ENCODE measurements around the gene GPD2. TPM values are rescaled to one million over a fixed set of nuclear protein-coding genes. Genes with fewer than 3 reads are reported as not detected.

GPD2 gene
- total RNA-seq, 3 donors from 2014 or later, result 28.8 to 104 (median 79.6) TPM

GRCh38 chr2:156430236-156430979 is 5.8 kb upstream of the GPD2 start:
- H3K9me3 ChIP-seq, result no peaks in the 10 kb centered on the region
- H3K4me1 ChIP-seq, result peaks cover 0 to 13% of the 10 kb centered on the region in 2 donors
- intact Hi-C loops (cut with DNase I; ENCODE audit: low total_unique reads), result no loop called here
- TF ChIP-seq POLR2AphosphoS5 (IDR thresholded peaks at IDR 0.05) (no peak), POLR2A (IDR thresholded peaks at IDR 0.05) (no peak), CTCF (IDR thresholded peaks at IDR 0.05) (no peak)
- no peaks in the 10 kb centered on the region for H3K36me3 ChIP-seq
- no peak overlapping the region for H3K4me3 ChIP-seq
- peak overlapping the region; percentile 69 to 75 for H3K27ac ChIP-seq
- DNase-seq (ENCODE audit: low spot score in 2 of 2), result no peak
- H3K27me3 ChIP-seq, result no peaks in the 10 kb centered on the region

GRCh38 chr2:156430980-156431358 is 5.2 kb upstream of the GPD2 start:
- TF ChIP-seq POLR2A (IDR thresholded peaks at IDR 0.05) (no peak), POLR2AphosphoS5 (IDR thresholded peaks at IDR 0.05) (no peak), CTCF (IDR thresholded peaks at IDR 0.05) (no peak)
- Histone ChIP-seq H3K4me1 (peaks cover 0 to 13% of the 10 kb centered on the region in 2 donors), H3K27ac (peak overlapping the region; percentile 69 to 75), H3K27me3 (no peaks in the 10 kb centered on the region), H3K4me3 (no peak overlapping the region), H3K36me3 (no peaks in the 10 kb centered on the region), H3K9me3 (no peaks in the 10 kb centered on the region)
- no peak for DNase-seq (ENCODE audit: low spot score in 2 of 2)
- intact Hi-C loops (cut with DNase I; ENCODE audit: low total_unique reads), result no loop called here

- Histone ChIP-seq H3K4me1 (peaks cover 5 to 13% of the 10 kb centered on the region in 2 donors), H3K36me3 (no peaks in the 10 kb centered on the region)
- DNase-seq (ENCODE audit: low spot score in 2 of 2), result no peak
Observed at GRCh38 chr2:156434461-156435291, 1.5 kb upstream of the GPD2 start.

GRCh38 chr2:156435396-156435717 is 822 bp upstream of the GPD2 start:
- Histone ChIP-seq H3K27me3 (no peaks in the 10 kb centered on the region), H3K9me3 (no peaks in the 10 kb centered on the region), H3K27ac (peak overlapping the region; percentile 98 to 99), H3K4me1 (peaks cover 5 to 11% of the 10 kb centered on the region in 2 donors), H3K4me3 (peak overlapping the region; percentile 68 to 74 (median 68)), H3K36me3 (no peaks in the 10 kb centered on the region)
- intact Hi-C loops (cut with DNase I; ENCODE audit: low total_unique reads), result no loop called here
- no peak for DNase-seq (ENCODE audit: low spot score in 2 of 2)
- TF ChIP-seq POLR2AphosphoS5 (IDR thresholded peaks at IDR 0.05) (no peak), POLR2A (IDR thresholded peaks at IDR 0.05) (no peak)

More at GRCh38 chr2:156434461-156435291, 1.5 kb upstream of the GPD2 start:
- H3K27me3 ChIP-seq, result no peaks in the 10 kb centered on the region
- TF ChIP-seq POLR2A (IDR thresholded peaks at IDR 0.05), result no peak
- no peak for TF ChIP-seq POLR2AphosphoS5 (IDR thresholded peaks at IDR 0.05)
- TF ChIP-seq CTCF (IDR thresholded peaks at IDR 0.05), result no peak
- intact Hi-C loops (cut with DNase I; ENCODE audit: low total_unique reads), result no loop called here
- no peaks in the 10 kb centered on the region for H3K9me3 ChIP-seq
- H3K4me3 ChIP-seq, result peak overlapping the region; percentile 68 to 74 (median 68)
- peak overlapping the region; percentile 98 to 99 for H3K27ac ChIP-seq

GRCh38 chr2:156436497-156437085 is 412 bp downstream of the GPD2 start:
- H3K4me1 ChIP-seq, result peaks cover 0 to 5% of the 10 kb centered on the region in 2 donors
- intact Hi-C loops (cut with DNase I; ENCODE audit: low total_unique reads), result no loop called here
- no peak for TF ChIP-seq CTCF (IDR thresholded peaks at IDR 0.05)
- no peak for TF ChIP-seq POLR2A (IDR thresholded peaks at IDR 0.05)
- TF ChIP-seq POLR2AphosphoS5 (IDR thresholded peaks at IDR 0.05), result no peak
- peak overlapping the region; percentile 68 to 74 (median 68) for H3K4me3 ChIP-seq
- H3K9me3 ChIP-seq, result no peaks in the 10 kb centered on the region
- peak overlapping the region; percentile 98 to 99 for H3K27ac ChIP-seq
- DNase-seq (ENCODE audit: low spot score in 2 of 2), result no peak
- no peaks in the 10 kb centered on the region for H3K36me3 ChIP-seq
- H3K27me3 ChIP-seq, result no peaks in the 10 kb centered on the region

Data from breast epithelium (tissue), 4 donors.